Urothelium cell line (cell line): ENCODE results near the gene UCHL5.

ENCODE experiments used
- DNase-seq: peaks from one replicate; pipeline ENCODE4 v3.0.0; 2011; ENCODE audit warnings: low spot score, mixed read lengths
- FAIRE-seq: peaks from 2 replicates; lab custom pipeline; 2011; peaks lifted over from hg19 to GRCh38; lab: Jason Lieb, UNC

UCHL5 gene

GRCh38 chr1:192969091-192969490, 90.1 kb downstream of the UCHL5 start:
- no peak for FAIRE-seq
- DNase-seq: no peak

- FAIRE-seq: no peak
- no peak for DNase-seq
These were observed 90.8 kb downstream of the UCHL5 start for GRCh38 chr1:192968323-192968722.

GRCh38 chr1:192967901-192968300, 91.3 kb downstream of the UCHL5 start:
- DNase-seq (no peak), FAIRE-seq (no peak)

- DNase-seq (no peak), FAIRE-seq (no peak)
These were observed 91.8 kb downstream of the UCHL5 start for GRCh38 chr1:192967211-192967877.

GRCh38 chr1:192966073-192966472, 93.1 kb downstream of the UCHL5 start:
- no peak for DNase-seq
- FAIRE-seq: no peak

GRCh38 chr1:192962901-192963300, 96.3 kb downstream of the UCHL5 start:
- DNase-seq (no peak), FAIRE-seq (no peak)
